ENCODE data around the gene USP24.

DNA sequence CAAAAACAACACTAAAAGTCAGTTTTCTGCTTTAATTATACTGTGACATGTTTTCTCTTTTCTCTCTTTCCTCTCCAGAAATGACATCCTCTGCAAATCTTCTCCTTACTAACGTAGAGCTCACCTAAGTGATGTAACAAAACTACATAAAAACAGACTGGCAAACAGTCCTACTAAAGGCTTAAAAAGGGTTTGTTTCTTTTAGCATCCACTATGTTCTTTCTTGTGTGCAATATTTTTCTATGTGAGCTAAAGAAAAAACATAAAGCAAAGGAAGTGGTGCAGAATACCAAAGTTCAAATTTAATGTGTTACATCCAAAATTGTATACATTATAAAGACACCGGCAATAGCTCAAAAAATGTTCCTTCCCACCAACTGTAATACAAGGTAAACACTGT, 14.5 kb downstream of the USP24 start:
- TF ChIP-seq, protein P1, sequence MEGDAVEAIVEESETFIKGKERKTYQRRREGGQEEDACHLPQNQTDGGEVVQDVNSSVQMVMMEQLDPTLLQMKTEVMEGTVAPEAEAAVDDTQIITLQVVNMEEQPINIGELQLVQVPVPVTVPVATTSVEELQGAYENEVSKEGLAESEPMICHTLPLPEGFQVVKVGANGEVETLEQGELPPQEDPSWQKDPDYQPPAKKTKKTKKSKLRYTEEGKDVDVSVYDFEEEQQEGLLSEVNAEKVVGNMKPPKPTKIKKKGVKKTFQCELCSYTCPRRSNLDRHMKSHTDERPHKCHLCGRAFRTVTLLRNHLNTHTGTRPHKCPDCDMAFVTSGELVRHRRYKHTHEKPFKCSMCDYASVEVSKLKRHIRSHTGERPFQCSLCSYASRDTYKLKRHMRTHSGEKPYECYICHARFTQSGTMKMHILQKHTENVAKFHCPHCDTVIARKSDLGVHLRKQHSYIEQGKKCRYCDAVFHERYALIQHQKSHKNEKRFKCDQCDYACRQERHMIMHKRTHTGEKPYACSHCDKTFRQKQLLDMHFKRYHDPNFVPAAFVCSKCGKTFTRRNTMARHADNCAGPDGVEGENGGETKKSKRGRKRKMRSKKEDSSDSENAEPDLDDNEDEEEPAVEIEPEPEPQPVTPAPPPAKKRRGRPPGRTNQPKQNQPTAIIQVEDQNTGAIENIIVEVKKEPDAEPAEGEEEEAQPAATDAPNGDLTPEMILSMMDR (IDR thresholded peaks at IDR 0.05), result no peak
- TF ChIP-seq POLR2A (IDR thresholded peaks at IDR 0.05), result no peak
